B cell (primary cell): Measurements from ENCODE around the gene ECHDC1.
"Not testable (repeated sequence)": the region's sequence is repeated elsewhere in the genome, so short reads cannot be mapped to it uniquely, and the experiment has no call there.

ENCODE experiments used
- CTCF ChIP-seq: fragments of 200-600 bp; IDR thresholded peaks from one replicate; pipeline ENCODE4 v1.8.0; 2022; ENCODE audit warnings: antibody characterized with exemption, mild to moderate bottlenecking
- EZH2 ChIP-seq: IDR thresholded peaks from 2 replicates; pipeline ENCODE4 v1.6.1; 2012; ENCODE audit warnings: borderline replicate concordance, low read depth, mild to moderate bottlenecking, moderate library complexity, low read length; ENCODE audit not compliant: insufficient read depth, poor library complexity, severe bottlenecking

GRCh38 chr6:127331256-127331655 lies 12.2 kb downstream of the ECHDC1 start:
- not testable (repeated sequence) for TF ChIP-seq EZH2, CTCF
